Measurements from ENCODE around the gene TCF4. TPM values are rescaled to one million over a fixed set of nuclear protein-coding genes. Genes with fewer than 3 reads are reported as not detected.

TCF4 gene
- total RNA-seq, 1 experiment from 2014 or later = 261 TPM

- 0 out of 2 replicates have a peak, but pooled peaks cover 4% of the 10 kb centered on the region for H3K79me2 ChIP-seq (ENCODE audit: low read length)
- H3K9me2 ChIP-seq (replicated peaks; ENCODE audit: insufficient read depth, low read length) = no peaks in the 10 kb centered on the region
- H3K4me2 ChIP-seq (ENCODE audit: low read depth, low read length, poor library complexity, severe bottlenecking) = no peak overlapping the region
- H4K20me1 ChIP-seq (ENCODE audit: insufficient read depth, low read depth, low read length) = no peaks in the 10 kb centered on the region
- no peaks in the 10 kb centered on the region for H3K27me3 ChIP-seq (ENCODE audit: low read length)
- no peak overlapping the region for H3K4me3 ChIP-seq (ENCODE audit: low read length)
- no peak overlapping the region for H2AFZ ChIP-seq (ENCODE audit: low read length)
- no peaks in the 10 kb centered on the region for H3K4me1 ChIP-seq (ENCODE audit: low read length)
- H3K36me3 ChIP-seq (ENCODE audit: insufficient read depth, low read length) = peaks cover 34% of the 10 kb centered on the region
- H3K9me3 ChIP-seq (ENCODE audit: low read length) = no peaks in the 10 kb centered on the region
- H3K27ac ChIP-seq (ENCODE audit: low read length) = no peak overlapping the region
- H3K9ac ChIP-seq (ENCODE audit: low read length) = no peak overlapping the region
- no peak for DNase-seq
These were observed 335.1 kb downstream of the TCF4 start for GRCh38 chr18:55252901-55253300.

- Histone ChIP-seq H2AFZ (ENCODE audit: low read length) (no peak overlapping the region), H3K9me2 (replicated peaks; ENCODE audit: insufficient read depth, low read length) (no peaks in the 10 kb centered on the region), H3K4me2 (ENCODE audit: low read depth, low read length, poor library complexity, severe bottlenecking) (no peak overlapping the region), H3K9ac (ENCODE audit: low read length) (no peak overlapping the region), H3K4me1 (ENCODE audit: low read length) (no peaks in the 10 kb centered on the region), H3K27ac (ENCODE audit: low read length) (no peak overlapping the region), H3K27me3 (ENCODE audit: low read length) (no peaks in the 10 kb centered on the region), H3K79me2 (ENCODE audit: low read length) (0 out of 2 replicates have a peak, but pooled peaks cover 4% of the 10 kb centered on the region), H3K36me3 (ENCODE audit: insufficient read depth, low read length) (peaks cover 34% of the 10 kb centered on the region), H3K4me3 (ENCODE audit: low read length) (no peak overlapping the region), H3K9me3 (ENCODE audit: low read length) (no peaks in the 10 kb centered on the region), H4K20me1 (ENCODE audit: insufficient read depth, low read depth, low read length) (no peaks in the 10 kb centered on the region)
- DNase-seq = no peak
These were observed 335.8 kb downstream of the TCF4 start for GRCh38 chr18:55252053-55252675.

DNA sequence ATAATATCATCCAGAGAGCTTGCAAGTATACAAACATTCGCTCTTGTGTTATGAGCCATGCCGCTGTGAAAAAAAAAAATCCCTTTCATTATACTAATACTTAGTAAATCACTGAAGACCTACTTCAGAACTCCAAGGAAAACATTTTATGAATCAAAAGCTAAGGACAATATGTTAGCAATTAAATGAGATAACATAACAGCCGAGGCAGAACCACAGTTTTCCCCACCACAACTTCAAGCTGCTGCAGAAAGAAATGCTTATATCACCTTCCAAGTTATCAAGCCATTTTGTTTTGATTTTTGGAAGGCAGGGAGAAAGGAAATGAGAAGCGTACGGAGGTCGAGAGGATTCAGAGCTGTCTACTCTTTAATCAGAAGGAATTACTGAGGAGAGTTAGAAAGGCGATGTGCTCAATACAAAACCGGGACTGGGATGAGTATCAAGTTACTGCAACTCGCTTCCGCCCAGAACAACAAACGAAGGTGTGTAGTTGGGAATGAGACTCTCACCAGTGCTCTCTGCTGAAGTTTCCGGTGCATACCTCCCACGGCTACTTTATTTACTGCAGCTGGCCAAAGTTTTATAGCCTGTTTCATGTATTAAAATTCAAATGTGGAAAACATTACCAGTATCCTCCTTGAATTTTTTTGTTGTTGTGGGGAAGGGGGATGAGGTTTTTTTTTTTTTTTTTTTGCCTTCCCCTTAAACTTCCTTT is 336.6 kb downstream of the TCF4 start:
- Histone ChIP-seq H3K9me2 (replicated peaks; ENCODE audit: insufficient read depth, low read length) (no peaks in the 10 kb centered on the region), H3K9me3 (ENCODE audit: low read length) (no peaks in the 10 kb centered on the region), H3K27me3 (ENCODE audit: low read length) (no peaks in the 10 kb centered on the region), H3K4me2 (ENCODE audit: low read depth, low read length, poor library complexity, severe bottlenecking) (no peak overlapping the region), H4K20me1 (ENCODE audit: insufficient read depth, low read depth, low read length) (no peaks in the 10 kb centered on the region), H3K4me1 (ENCODE audit: low read length) (no peaks in the 10 kb centered on the region), H3K4me3 (ENCODE audit: low read length) (no peak overlapping the region), H3K9ac (ENCODE audit: low read length) (no peak overlapping the region), H3K36me3 (ENCODE audit: insufficient read depth, low read length) (peaks cover 31% of the 10 kb centered on the region), H3K27ac (ENCODE audit: low read length) (no peak overlapping the region), H3K79me2 (ENCODE audit: low read length) (0 out of 2 replicates have a peak, but pooled peaks cover 4% of the 10 kb centered on the region), H2AFZ (ENCODE audit: low read length) (no peak overlapping the region)
- no peak for DNase-seq

DNA sequence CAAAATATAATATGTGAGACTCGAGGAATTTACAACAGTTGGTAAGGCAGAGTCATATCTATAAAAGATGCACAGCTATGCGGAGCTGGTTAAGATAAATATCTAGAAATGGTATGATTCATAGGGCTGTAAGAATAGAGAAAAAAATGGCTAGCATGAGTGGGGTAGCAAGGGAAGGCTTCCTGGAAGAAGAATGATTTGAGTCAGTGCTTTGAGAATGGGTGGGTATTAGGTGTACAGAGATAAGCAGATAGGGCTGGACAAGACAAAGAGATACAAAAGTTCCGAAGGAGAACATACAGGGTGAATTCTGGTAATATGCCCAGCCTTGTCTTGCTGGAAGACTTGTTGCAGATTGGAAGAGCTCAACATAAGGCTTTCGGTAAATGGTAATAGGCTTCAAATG is 337.2 kb downstream of the TCF4 start:
- Histone ChIP-seq H3K4me1 (ENCODE audit: low read length) (no peaks in the 10 kb centered on the region), H3K9ac (ENCODE audit: low read length) (no peak overlapping the region), H3K9me2 (replicated peaks; ENCODE audit: insufficient read depth, low read length) (no peaks in the 10 kb centered on the region), H3K36me3 (ENCODE audit: insufficient read depth, low read length) (peaks cover 25% of the 10 kb centered on the region), H3K9me3 (ENCODE audit: low read length) (no peaks in the 10 kb centered on the region), H3K27me3 (ENCODE audit: low read length) (no peaks in the 10 kb centered on the region), H2AFZ (ENCODE audit: low read length) (no peak overlapping the region), H3K27ac (ENCODE audit: low read length) (no peak overlapping the region), H3K79me2 (ENCODE audit: low read length) (0 out of 2 replicates have a peak, but pooled peaks cover 4% of the 10 kb centered on the region), H3K4me3 (ENCODE audit: low read length) (no peak overlapping the region), H4K20me1 (ENCODE audit: insufficient read depth, low read depth, low read length) (no peaks in the 10 kb centered on the region), H3K4me2 (ENCODE audit: low read depth, low read length, poor library complexity, severe bottlenecking) (no peak overlapping the region)
- DNase-seq = no peak

- Histone ChIP-seq H3K4me3 (ENCODE audit: low read length) (no peak overlapping the region), H3K27ac (ENCODE audit: low read length) (no peak overlapping the region), H3K9me2 (replicated peaks; ENCODE audit: insufficient read depth, low read length) (no peaks in the 10 kb centered on the region), H3K79me2 (ENCODE audit: low read length) (0 out of 2 replicates have a peak, but pooled peaks cover 4% of the 10 kb centered on the region), H3K27me3 (ENCODE audit: low read length) (no peaks in the 10 kb centered on the region), H2AFZ (ENCODE audit: low read length) (no peak overlapping the region), H3K9me3 (ENCODE audit: low read length) (no peaks in the 10 kb centered on the region), H3K4me1 (ENCODE audit: low read length) (no peaks in the 10 kb centered on the region), H3K9ac (ENCODE audit: low read length) (no peak overlapping the region), H3K36me3 (ENCODE audit: insufficient read depth, low read length) (peaks cover 20% of the 10 kb centered on the region), H4K20me1 (ENCODE audit: insufficient read depth, low read depth, low read length) (no peaks in the 10 kb centered on the region), H3K4me2 (ENCODE audit: low read depth, low read length, poor library complexity, severe bottlenecking) (no peak overlapping the region)
- no peak for DNase-seq
These were observed 338.4 kb downstream of the TCF4 start for GRCh38 chr18:55249550-55249949.

DNA sequence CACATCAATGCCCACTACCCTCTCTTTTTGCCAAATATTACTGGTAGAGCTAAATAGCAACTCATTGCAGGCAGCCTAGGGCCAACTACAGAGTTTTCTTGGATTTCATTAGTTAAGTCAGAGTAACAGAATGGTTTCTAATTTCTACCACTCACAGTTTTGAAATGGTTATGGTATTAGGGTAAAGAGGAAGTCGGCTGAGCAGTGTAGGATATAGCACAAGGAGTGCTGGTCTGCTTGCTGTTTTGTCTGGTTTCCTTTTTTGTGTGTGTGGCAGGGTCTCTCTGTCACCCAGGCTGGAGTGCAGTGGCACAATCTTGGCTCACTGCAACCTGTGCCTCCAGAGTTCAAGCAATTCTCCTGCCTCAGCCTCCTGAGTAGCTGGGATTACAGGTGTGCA is 339.5 kb downstream of the TCF4 start:
- Histone ChIP-seq H3K27ac (ENCODE audit: low read length) (no peak overlapping the region), H3K9me2 (replicated peaks; ENCODE audit: insufficient read depth, low read length) (no peaks in the 10 kb centered on the region), H3K36me3 (ENCODE audit: insufficient read depth, low read length) (peaks cover 12% of the 10 kb centered on the region; the same call in 1 of the 2 replicates), H3K27me3 (ENCODE audit: low read length) (no peaks in the 10 kb centered on the region), H3K79me2 (ENCODE audit: low read length) (no peaks in the 10 kb centered on the region), H3K4me1 (ENCODE audit: low read length) (no peaks in the 10 kb centered on the region), H3K4me2 (ENCODE audit: low read depth, low read length, poor library complexity, severe bottlenecking) (no peak overlapping the region), H2AFZ (ENCODE audit: low read length) (no peak overlapping the region), H3K9me3 (ENCODE audit: low read length) (no peaks in the 10 kb centered on the region), H3K9ac (ENCODE audit: low read length) (no peak overlapping the region), H4K20me1 (ENCODE audit: insufficient read depth, low read depth, low read length) (no peaks in the 10 kb centered on the region), H3K4me3 (ENCODE audit: low read length) (no peak overlapping the region)
- DNase-seq = no peak

DNA sequence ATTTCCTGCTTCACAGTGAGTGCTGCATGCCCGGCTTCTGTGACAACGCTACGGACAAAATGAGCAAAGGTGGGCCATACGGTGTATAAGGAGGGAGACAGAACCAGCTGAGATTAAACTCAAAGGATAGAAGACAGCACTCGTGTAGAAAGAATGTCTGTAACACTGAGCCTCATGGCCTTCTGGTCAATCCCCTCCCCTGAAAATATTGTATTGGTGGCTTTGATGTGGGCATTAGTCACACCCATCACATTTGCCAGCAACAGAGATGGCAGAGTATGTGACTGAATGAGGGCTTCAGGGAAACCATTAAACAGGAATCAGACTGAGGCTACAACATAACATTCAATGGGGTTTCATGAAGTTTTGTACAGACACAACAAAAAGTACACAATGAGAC is 341.0 kb downstream of the TCF4 start:
- Histone ChIP-seq H3K4me1 (ENCODE audit: low read length) (no peaks in the 10 kb centered on the region), H3K4me3 (ENCODE audit: low read length) (no peak overlapping the region), H3K9me3 (ENCODE audit: low read length) (no peaks in the 10 kb centered on the region), H2AFZ (ENCODE audit: low read length) (no peak overlapping the region), H3K36me3 (ENCODE audit: insufficient read depth, low read length) (peaks cover 12% of the 10 kb centered on the region; the same call in 1 of the 2 replicates), H3K9me2 (replicated peaks; ENCODE audit: insufficient read depth, low read length) (no peaks in the 10 kb centered on the region), H4K20me1 (ENCODE audit: insufficient read depth, low read depth, low read length) (no peaks in the 10 kb centered on the region), H3K79me2 (ENCODE audit: low read length) (no peaks in the 10 kb centered on the region), H3K27ac (ENCODE audit: low read length) (no peak overlapping the region), H3K9ac (ENCODE audit: low read length) (no peak overlapping the region), H3K4me2 (ENCODE audit: low read depth, low read length, poor library complexity, severe bottlenecking) (no peak overlapping the region), H3K27me3 (ENCODE audit: low read length) (no peaks in the 10 kb centered on the region)
- DNase-seq = no peak

DNA sequence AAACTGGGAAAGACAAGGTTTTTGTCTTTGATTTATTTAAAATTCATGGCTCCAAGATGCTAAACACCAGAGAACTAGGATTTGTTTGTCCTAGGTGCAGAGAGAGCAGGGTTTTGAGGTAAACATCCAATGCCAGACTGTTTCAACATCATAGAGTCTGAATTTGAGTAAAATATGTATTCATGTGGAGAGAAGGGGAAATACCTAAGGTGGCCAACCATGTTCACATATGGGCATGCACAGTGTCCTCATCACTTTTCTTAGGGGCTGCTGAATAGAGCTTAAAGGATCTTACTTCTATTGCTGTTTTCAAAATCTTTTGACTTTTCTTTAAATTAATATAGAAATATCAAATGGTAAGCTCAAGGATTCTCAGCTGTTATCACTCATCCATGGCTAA is 341.7 kb downstream of the TCF4 start:
- Histone ChIP-seq H3K36me3 (ENCODE audit: insufficient read depth, low read length) (peaks cover 13% of the 10 kb centered on the region; the same call in 1 of the 2 replicates), H3K79me2 (ENCODE audit: low read length) (no peaks in the 10 kb centered on the region), H3K9me2 (replicated peaks; ENCODE audit: insufficient read depth, low read length) (no peaks in the 10 kb centered on the region), H3K4me1 (ENCODE audit: low read length) (no peaks in the 10 kb centered on the region), H3K9ac (ENCODE audit: low read length) (no peak overlapping the region), H3K4me3 (ENCODE audit: low read length) (no peak overlapping the region), H3K27ac (ENCODE audit: low read length) (no peak overlapping the region), H3K4me2 (ENCODE audit: low read depth, low read length, poor library complexity, severe bottlenecking) (no peak overlapping the region), H2AFZ (ENCODE audit: low read length) (no peak overlapping the region), H4K20me1 (ENCODE audit: insufficient read depth, low read depth, low read length) (no peaks in the 10 kb centered on the region), H3K9me3 (ENCODE audit: low read length) (no peaks in the 10 kb centered on the region), H3K27me3 (ENCODE audit: low read length) (no peaks in the 10 kb centered on the region)
- no peak for DNase-seq
